H9 (cell line): ENCODE measurements around the gene FAM174C. TPM values are rescaled to one million over a fixed set of nuclear protein-coding genes. Genes with fewer than 3 reads are reported as not detected.

Source experiments
- DNase-seq: peaks from one replicate; pipeline ENCODE4 v3.0.0-alpha.2; 2017
- H2AFZ ChIP-seq: one replicate; pipeline ENCODE4 v1.6.1; 2013; ENCODE audit warnings: mild to moderate bottlenecking, low read length, control low read depth, moderate library complexity
- H2AK5ac ChIP-seq: 2 replicates; pipeline ENCODE4 v1.6.1; 2013; ENCODE audit warnings: low read length, control low read depth, mixed read lengths; ENCODE audit not compliant: insufficient read length
- H2BK120ac ChIP-seq: one replicate; pipeline ENCODE4 v1.6.1; 2013; ENCODE audit warnings: low read depth, mild to moderate bottlenecking, low read length, control low read depth, inconsistent platforms; ENCODE audit not compliant: poor library complexity, severe bottlenecking
- H2BK12ac ChIP-seq: 2 replicates; pipeline ENCODE4 v1.6.1; 2013; ENCODE audit warnings: low read length, control low read depth, mixed read lengths, low read depth; ENCODE audit not compliant: insufficient read length
- H2BK15ac ChIP-seq: 2 replicates; pipeline ENCODE4 v1.6.1; 2013; ENCODE audit warnings: low read depth, low read length, control low read depth
- H2BK20ac ChIP-seq: one replicate; pipeline ENCODE4 v1.6.1; 2013; ENCODE audit warnings: low read depth, mild to moderate bottlenecking, low read length, control low read depth, inconsistent platforms; ENCODE audit not compliant: poor library complexity, severe bottlenecking
- H2BK5ac ChIP-seq: 2 replicates; pipeline ENCODE4 v1.6.1; 2013; ENCODE audit warnings: low read length, control low read depth, mixed read lengths; ENCODE audit not compliant: insufficient read length
- H3K14ac ChIP-seq: 2 replicates; pipeline ENCODE4 v1.6.1; 2013; ENCODE audit warnings: low read length, control low read depth; ENCODE audit not compliant: insufficient read depth
- H3K18ac ChIP-seq: 2 replicates; pipeline ENCODE4 v1.6.1; 2013; ENCODE audit warnings: low read depth, mild to moderate bottlenecking, mixed read lengths, low read length, control low read depth; ENCODE audit not compliant: insufficient read length
- H3K23ac ChIP-seq: 2 replicates; pipeline ENCODE4 v1.6.1; 2013; ENCODE audit warnings: low read length, control low read depth, mixed read lengths, low read depth; ENCODE audit not compliant: insufficient read length
- H3K23me2 ChIP-seq: 2 replicates; pipeline ENCODE4 v1.6.1; 2013; ENCODE audit warnings: low read depth, mild to moderate bottlenecking, mixed read lengths, low read length, control low read depth; ENCODE audit not compliant: insufficient read length, poor library complexity, severe bottlenecking
- H3K27ac ChIP-seq: 2 replicates; pipeline ENCODE4 v1.5.1; 2013; ENCODE audit warnings: low read length, control low read depth, mixed read lengths, low read depth; ENCODE audit not compliant: insufficient read length
- H3K27me3 ChIP-seq: 2 replicates; pipeline ENCODE4 v1.6.1; 2013; ENCODE audit warnings: low read length, control low read depth, inconsistent platforms; ENCODE audit not compliant: insufficient read depth
- H3K4ac ChIP-seq: 2 replicates; pipeline ENCODE4 v1.6.1; 2013; ENCODE audit warnings: low read depth, mild to moderate bottlenecking, control low read depth, inconsistent platforms, low read length, moderate library complexity
- H3K4me1 ChIP-seq: 2 replicates; pipeline ENCODE4 v1.6.1; 2013; ENCODE audit warnings: low read length, control low read depth, inconsistent platforms; ENCODE audit not compliant: insufficient read depth
- H3K4me2 ChIP-seq: 2 replicates; pipeline ENCODE4 v1.6.1; 2013; ENCODE audit warnings: low read length, control low read depth, mixed read lengths; ENCODE audit not compliant: insufficient read length, insufficient read depth
- H3K56ac ChIP-seq: 2 replicates; pipeline ENCODE4 v1.6.1; 2013; ENCODE audit warnings: low read depth, mild to moderate bottlenecking, mixed read lengths, low read length, control low read depth; ENCODE audit not compliant: insufficient read length
- H3K79me1 ChIP-seq: 2 replicates; pipeline ENCODE4 v1.6.1; 2013; ENCODE audit warnings: low read depth, mild to moderate bottlenecking, moderate library complexity, low read length, control low read depth, inconsistent platforms; ENCODE audit not compliant: insufficient read depth, poor library complexity, severe bottlenecking
- H3K79me2 ChIP-seq: 2 replicates; pipeline ENCODE4 v1.6.1; 2013; ENCODE audit warnings: low read length, control low read depth, inconsistent platforms; ENCODE audit not compliant: insufficient read depth
- H3K9ac ChIP-seq: 2 replicates; pipeline ENCODE4 v1.6.1; 2013; ENCODE audit warnings: low read length, control low read depth, mixed read lengths; ENCODE audit not compliant: insufficient read length; ENCODE audit errors: extremely low read depth
- H3K9me3 ChIP-seq: one replicate; pipeline ENCODE4 v1.6.1; 2013; ENCODE audit warnings: low read depth, low read length, inconsistent platforms; ENCODE audit not compliant: control insufficient read depth
- H3T11ph ChIP-seq: one replicate; pipeline ENCODE4 v1.6.1; 2013; ENCODE audit warnings: mild to moderate bottlenecking, low read length, control low read depth, inconsistent platforms
- H4K20me1 ChIP-seq: one replicate; pipeline ENCODE4 v1.6.1; 2013; ENCODE audit not compliant: control insufficient read depth, insufficient read length, insufficient read depth
- H4K5ac ChIP-seq: 2 replicates; pipeline ENCODE4 v1.6.1; 2013; ENCODE audit warnings: low read depth, mild to moderate bottlenecking, mixed read lengths, low read length, control low read depth; ENCODE audit not compliant: insufficient read length
- H4K8ac ChIP-seq: replicated peaks from 2 replicates; pipeline ENCODE4 v1.6.1; 2013; ENCODE audit warnings: low read length, control low read depth, mixed read lengths, low read depth; ENCODE audit not compliant: insufficient read length
- H4K91ac ChIP-seq: 2 replicates; pipeline ENCODE4 v1.6.1; 2013; ENCODE audit warnings: low read depth, mild to moderate bottlenecking, moderate library complexity, mixed read lengths, low read length, control low read depth; ENCODE audit not compliant: insufficient read length
- H3K27ac Mint-ChIP-seq, 3 experiments: 2 replicates in 2 of 3; 3 replicates in 1 of 3; pipeline ENCODE4 v1.8.0; 2020 to 2021; ENCODE audit warnings: mixed read lengths in 3 of 3, mild to moderate bottlenecking in 1 of 3, moderate library complexity in 1 of 3
- H3K27me3 Mint-ChIP-seq: 2 replicates; pipeline ENCODE4 v1.8.0; 2021; ENCODE audit warnings: low read depth, mild to moderate bottlenecking, moderate library complexity, mixed read lengths
- H3K36me3 Mint-ChIP-seq, 3 experiments: 2 replicates in 2 of 3; 3 replicates in 1 of 3; pipeline ENCODE4 v1.8.0; 2020 to 2021; ENCODE audit warnings: low read depth in 3 of 3, mixed read lengths in 3 of 3; ENCODE audit not compliant: insufficient read depth in 1 of 3
- H3K4me1 Mint-ChIP-seq, 2 experiments: 2 replicates each; pipeline ENCODE4 v1.8.0; 2020; ENCODE audit warnings: mixed read lengths in 2 of 2
- H3K4me3 Mint-ChIP-seq, 2 experiments: 2 replicates in 1 of 2; 3 replicates in 1 of 2; pipeline ENCODE4 v1.8.0; 2020 to 2021; ENCODE audit warnings: mild to moderate bottlenecking in 2 of 2, mixed read lengths in 2 of 2, moderate library complexity in 1 of 2
- H3K9me3 Mint-ChIP-seq, 2 experiments: 2 replicates in 1 of 2; 3 replicates in 1 of 2; pipeline ENCODE4 v1.8.0; 2020; ENCODE audit warnings: mild to moderate bottlenecking in 2 of 2, mixed read lengths in 2 of 2, moderate library complexity in 1 of 2
- CTCF ChIP-seq: fragments of 200-600 bp; sonication (generic); conservative IDR thresholded peaks from 3 replicates; pipeline ENCODE4 v1.8.0; 2021; ENCODE audit warnings: antibody characterized with exemption, mild to moderate bottlenecking
- WGBS: extraction: QIAGEN DNeasy Blood & Tissue Kit; methylation state at CpG from one replicate; pipeline ENCODE4 v1.1.7; 2013; ENCODE audit warnings: missing lambda C conversion rate, low lambda C conversion rate, mixed read lengths; ENCODE audit not compliant: insufficient read length; ENCODE audit errors: extremely low coverage; 5-methylcytosine and 5-hydroxymethylcytosine counted together
- total RNA-seq: library from RNA; stranded (reverse); gene quantifications from 2 replicates; pipeline ENCODE4 v1.2.1, GENCODE V29; 2021

FAM174C gene
- total RNA-seq, 1 experiment from 2014 or later, result 63.0 TPM

- WGBS, result no CpG with 5 or more reads among the region's 17 CpGs
- no peak overlapping the region for H3K4me2 ChIP-seq
- no peak overlapping the region for H3K23ac ChIP-seq
- no peak overlapping the region for H3K27ac ChIP-seq
- no peaks in the 10 kb centered on the region for H4K20me1 ChIP-seq
- Mint-ChIP-seq H3K36me3 (peaks cover 17 to 47% (median 39%) of the 10 kb centered on the region in 3 experiments), H3K4me3 (peak overlapping the region; percentile 34 to 66), H3K27me3 (no peaks in the 10 kb centered on the region; the same call in 1 of the 2 replicates), H3K4me1 (peaks cover 44 to 56% of the 10 kb centered on the region in 2 experiments), H3K9me3 (no peaks in the 10 kb centered on the region; a peak in 2 of 5 replicates), H3K27ac (peak overlapping the region; percentile 88 to 93 (median 90))
- no peak overlapping the region for H2AK5ac ChIP-seq
- H3K23me2 ChIP-seq, result peaks cover 18% of the 10 kb centered on the region
- no peaks in the 10 kb centered on the region for H3K4me1 ChIP-seq
- no peaks in the 10 kb centered on the region for H3K9me3 ChIP-seq
- no peak overlapping the region for H3K4ac ChIP-seq
- no peak overlapping the region for H2BK20ac ChIP-seq
- H3K79me2 ChIP-seq, result no peaks in the 10 kb centered on the region
- H3T11ph ChIP-seq, result no peak overlapping the region
- H2BK12ac ChIP-seq, result no peak overlapping the region
- no peak overlapping the region for H2AFZ ChIP-seq
- no peak overlapping the region for H2BK15ac ChIP-seq
- H4K5ac ChIP-seq, result no peak overlapping the region
- no peak overlapping the region for H3K56ac ChIP-seq
- no peak overlapping the region for H4K91ac ChIP-seq
- H3K27me3 ChIP-seq, result no peaks in the 10 kb centered on the region
- no peak overlapping the region for H3K9ac ChIP-seq
- H2BK120ac ChIP-seq, result no peak overlapping the region
- no peak overlapping the region for H2BK5ac ChIP-seq
- H3K18ac ChIP-seq, result peak overlapping the region; percentile 36
- DNase-seq, result peak; percentile 90
- no peaks in the 10 kb centered on the region for H3K79me1 ChIP-seq
- H3K14ac ChIP-seq, result no peak overlapping the region
- TF ChIP-seq CTCF, result no peak
- H4K8ac ChIP-seq, result no peak overlapping the region
These were observed 16.0 kb upstream of the FAM174C start for GRCh38 chr19:1259206-1259875.
